ENCODE measurements around the gene EPHB2.

The EPHB2 gene

GRCh38 chr1:22754824-22755223 is 44.2 kb downstream of the EPHB2 start:
- no peak for TF ChIP-seq MAX (IDR thresholded peaks at IDR 0.05; ENCODE audit: low read depth, low read length)
- no peak for TF ChIP-seq POLR2A (IDR thresholded peaks at IDR 0.05; ENCODE audit: extremely low read depth, insufficient read length)
- no peak for TF ChIP-seq MYC (IDR thresholded peaks at IDR 0.05; ENCODE audit: low read depth, low read length)
- TF ChIP-seq CTCF (IDR thresholded peaks at IDR 0.05; ENCODE audit: low read depth, low read length) = no peak
- DNase-seq (ENCODE audit: low read depth) = no peak
- H3K4me3 ChIP-seq (ENCODE audit: low read depth, low read length) = no peak overlapping the region

DNA sequence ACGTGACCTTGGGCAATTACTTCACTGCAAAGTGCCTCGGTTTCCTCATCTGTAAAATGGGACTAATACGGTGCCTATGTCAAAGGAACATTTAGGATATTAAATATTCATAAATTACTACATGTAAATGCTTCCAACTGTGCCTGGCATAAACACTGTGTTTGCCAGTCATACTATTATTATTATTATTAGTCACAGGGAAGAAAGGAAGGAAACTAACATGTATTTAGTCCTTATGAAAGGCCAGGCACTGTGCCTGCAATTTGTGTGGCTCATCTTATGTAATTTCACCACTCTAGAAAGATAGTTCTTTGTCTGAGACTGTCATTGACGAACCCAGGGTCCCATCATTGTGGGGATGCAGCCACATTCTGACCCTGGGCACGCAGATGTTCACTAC is 45.0 kb downstream of the EPHB2 start:
- no peak overlapping the region for H3K4me3 ChIP-seq (ENCODE audit: low read depth, low read length)
- TF ChIP-seq MYC (IDR thresholded peaks at IDR 0.05; ENCODE audit: low read depth, low read length) (no peak), POLR2A (IDR thresholded peaks at IDR 0.05; ENCODE audit: extremely low read depth, insufficient read length) (no peak), MAX (IDR thresholded peaks at IDR 0.05; ENCODE audit: low read depth, low read length) (no peak), CTCF (IDR thresholded peaks at IDR 0.05; ENCODE audit: low read depth, low read length) (no peak)
- DNase-seq (ENCODE audit: low read depth) = no peak

- H3K4me3 ChIP-seq (ENCODE audit: low read depth, low read length) = no peak overlapping the region
- DNase-seq (ENCODE audit: low read depth) = no peak
- TF ChIP-seq POLR2A (IDR thresholded peaks at IDR 0.05; ENCODE audit: extremely low read depth, insufficient read length) (no peak), CTCF (IDR thresholded peaks at IDR 0.05; ENCODE audit: low read depth, low read length) (no peak), MAX (IDR thresholded peaks at IDR 0.05; ENCODE audit: low read depth, low read length) (no peak), MYC (IDR thresholded peaks at IDR 0.05; ENCODE audit: low read depth, low read length) (no peak)
These were observed 45.6 kb downstream of the EPHB2 start for GRCh38 chr1:22756125-22756735.

DNA sequence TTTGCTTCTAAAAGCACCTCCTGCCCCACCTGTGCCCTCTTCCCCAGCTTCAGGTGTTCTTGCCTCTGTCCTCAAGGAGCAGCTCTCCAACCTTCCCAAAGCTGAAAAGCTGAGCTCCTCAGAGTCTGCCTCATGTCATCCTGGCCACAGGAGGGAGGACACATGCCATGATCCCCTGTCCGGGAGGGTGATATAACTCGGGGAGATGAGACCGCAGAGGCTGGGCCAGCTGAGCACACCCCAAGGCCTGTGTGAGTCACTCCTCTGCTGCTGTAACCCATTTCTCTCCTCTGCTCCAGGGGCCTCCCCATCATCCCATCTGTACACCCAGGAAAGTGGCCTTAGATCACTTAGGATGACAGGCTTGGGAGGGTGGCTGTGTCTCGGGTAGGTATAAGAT is 49.8 kb downstream of the EPHB2 start:
- DNase-seq (ENCODE audit: low read depth) = no peak
- H3K4me3 ChIP-seq (ENCODE audit: low read depth, low read length) = no peak overlapping the region
- TF ChIP-seq MAX (IDR thresholded peaks at IDR 0.05; ENCODE audit: low read depth, low read length) (no peak), CTCF (IDR thresholded peaks at IDR 0.05; ENCODE audit: low read depth, low read length) (no peak), POLR2A (IDR thresholded peaks at IDR 0.05; ENCODE audit: extremely low read depth, insufficient read length) (no peak), MYC (IDR thresholded peaks at IDR 0.05; ENCODE audit: low read depth, low read length) (no peak)

DNA sequence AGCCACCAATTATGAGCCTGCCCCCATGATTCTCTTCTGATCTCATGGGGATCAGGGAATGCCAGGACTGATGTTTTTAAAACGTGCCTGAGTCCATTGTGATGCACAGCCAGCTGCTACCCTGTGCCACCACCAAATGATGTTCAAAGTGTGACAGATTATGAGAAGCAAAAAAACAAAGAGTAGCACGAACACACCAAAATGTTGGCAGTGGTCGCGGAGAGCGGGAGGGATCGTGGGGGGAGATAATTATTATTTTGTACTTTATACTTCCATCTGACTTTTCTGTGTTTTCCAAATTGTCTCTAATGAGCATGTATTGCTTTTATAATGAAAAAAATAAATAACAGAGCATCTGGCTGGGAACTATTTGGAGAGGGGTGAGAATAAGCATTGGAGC is 50.5 kb downstream of the EPHB2 start:
- no peak for DNase-seq (ENCODE audit: low read depth)
- TF ChIP-seq MAX (IDR thresholded peaks at IDR 0.05; ENCODE audit: low read depth, low read length) = no peak
- TF ChIP-seq POLR2A (IDR thresholded peaks at IDR 0.05; ENCODE audit: extremely low read depth, insufficient read length) = no peak
- no peak for TF ChIP-seq CTCF (IDR thresholded peaks at IDR 0.05; ENCODE audit: low read depth, low read length)
- no peak for TF ChIP-seq MYC (IDR thresholded peaks at IDR 0.05; ENCODE audit: low read depth, low read length)
- H3K4me3 ChIP-seq (ENCODE audit: low read depth, low read length) = no peak overlapping the region
